AG09319 (cell line): ENCODE measurements around the gene CREBBP.

Experiments
- DNase-seq: peaks from one replicate; pipeline ENCODE4 v3.0.0-alpha.2; 2010; ENCODE audit warnings: low read depth; ENCODE audit errors: extremely low read depth
- CTCF ChIP-seq: IDR thresholded peaks from 2 replicates; pipeline ENCODE4 v1.5.1; 2011; ENCODE audit warnings: low read depth, mild to moderate bottlenecking, inconsistent platforms, low read length, moderate library complexity

Gene CREBBP

DNA sequence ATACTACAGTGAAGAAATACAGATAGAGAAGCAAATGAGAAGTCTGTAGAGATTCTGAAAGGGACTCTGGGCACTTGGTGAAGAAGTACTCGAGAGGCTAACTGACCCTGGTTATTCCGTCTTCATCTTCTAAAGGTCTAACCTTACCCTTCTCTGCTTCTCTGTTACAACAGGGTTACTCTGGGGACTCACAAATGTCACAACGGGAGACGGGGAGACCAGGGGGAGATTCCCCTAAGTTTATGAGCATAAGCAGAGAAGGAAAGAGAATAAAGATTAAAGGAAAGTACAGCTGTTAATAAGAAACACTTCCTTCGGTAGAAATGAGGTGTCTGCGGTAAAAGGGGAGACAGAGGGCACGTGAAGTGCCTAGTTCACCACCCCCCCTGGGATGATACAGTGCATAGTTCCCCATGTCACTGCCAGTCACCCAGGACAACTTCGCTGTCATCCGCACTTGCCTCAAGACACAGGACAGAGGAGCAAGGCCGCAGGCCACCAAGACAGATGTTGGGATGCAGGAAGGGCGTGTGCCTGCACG lies 88.0 kb downstream of the CREBBP start:
- DNase-seq, result no peak
- TF ChIP-seq CTCF, result no peak

- TF ChIP-seq CTCF, result no peak
- DNase-seq, result no peak
Measured at GRCh38 chr16:3791701-3792100, 88.8 kb downstream of the CREBBP start.

DNA sequence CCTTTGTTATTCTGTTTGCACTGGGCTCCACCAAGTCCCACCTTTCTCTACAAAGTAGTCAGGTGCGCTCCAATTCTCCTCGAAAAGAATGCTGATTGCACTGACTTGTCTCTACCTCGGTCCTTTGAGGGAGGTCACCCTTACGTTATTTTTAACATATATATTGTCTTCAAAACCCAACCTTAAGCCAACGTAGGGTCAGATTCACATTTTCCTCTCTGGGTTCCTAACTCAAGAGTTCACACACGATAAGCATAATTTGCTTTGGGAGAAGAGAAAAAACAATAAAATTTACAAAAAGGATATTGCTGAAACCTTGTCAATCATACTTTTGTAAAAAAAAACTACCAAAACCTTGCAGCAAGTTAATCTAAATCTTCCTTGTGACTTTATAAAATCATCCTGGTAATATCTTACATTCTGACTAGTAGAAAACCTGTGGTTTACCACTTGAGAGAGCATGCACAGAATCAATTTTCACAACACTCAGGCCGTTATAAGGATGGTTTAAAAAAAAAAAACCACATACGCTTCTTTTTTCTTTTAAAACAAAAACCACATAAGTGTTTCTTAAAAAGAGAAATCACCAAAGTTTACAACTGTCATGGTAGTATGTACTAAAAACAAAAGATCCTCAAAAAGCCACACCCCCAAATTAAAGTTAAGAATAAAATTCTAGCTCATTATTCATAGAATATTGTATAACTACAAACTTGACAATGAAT lies 91.0 kb downstream of the CREBBP start:
- no peak for TF ChIP-seq CTCF
- no peak for DNase-seq

GRCh38 chr16:3788711-3789374 lies 91.7 kb downstream of the CREBBP start:
- no peak for TF ChIP-seq CTCF
- no peak for DNase-seq

DNA sequence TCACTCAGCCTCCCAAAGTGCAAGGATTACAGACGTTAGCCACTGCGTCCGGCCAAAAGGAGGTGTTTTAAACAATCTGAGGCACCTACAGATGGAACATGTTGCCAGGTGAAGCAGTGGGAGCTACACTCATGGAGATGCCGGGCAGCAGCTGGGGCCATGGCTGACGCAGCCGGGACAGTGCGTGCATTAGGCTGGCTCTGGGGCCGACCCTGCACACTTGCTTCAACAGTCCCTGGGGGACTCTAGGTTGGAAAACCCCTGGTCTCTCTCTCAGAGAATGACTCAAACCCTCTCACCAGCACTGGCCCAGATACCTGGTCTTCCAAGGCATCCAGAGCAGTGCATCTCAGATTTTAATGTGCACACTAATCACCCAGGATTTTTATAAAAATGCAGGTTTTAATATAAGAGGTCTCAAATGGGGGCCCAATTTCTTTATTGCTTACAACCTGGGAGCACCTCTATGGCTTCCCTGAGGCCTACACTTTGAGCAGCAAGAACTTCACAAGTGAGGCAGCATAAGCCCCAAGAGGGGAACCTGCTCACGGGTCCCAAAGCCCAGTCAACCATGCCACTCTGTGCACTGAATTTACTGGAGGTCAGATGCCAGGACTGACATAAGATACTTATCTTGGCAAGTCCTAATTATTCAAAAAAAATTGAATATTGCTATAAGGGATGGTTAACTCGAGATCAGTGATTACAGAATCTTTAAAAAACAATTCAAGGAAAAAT lies 92.4 kb downstream of the CREBBP start:
- no peak for DNase-seq
- no peak for TF ChIP-seq CTCF

DNA sequence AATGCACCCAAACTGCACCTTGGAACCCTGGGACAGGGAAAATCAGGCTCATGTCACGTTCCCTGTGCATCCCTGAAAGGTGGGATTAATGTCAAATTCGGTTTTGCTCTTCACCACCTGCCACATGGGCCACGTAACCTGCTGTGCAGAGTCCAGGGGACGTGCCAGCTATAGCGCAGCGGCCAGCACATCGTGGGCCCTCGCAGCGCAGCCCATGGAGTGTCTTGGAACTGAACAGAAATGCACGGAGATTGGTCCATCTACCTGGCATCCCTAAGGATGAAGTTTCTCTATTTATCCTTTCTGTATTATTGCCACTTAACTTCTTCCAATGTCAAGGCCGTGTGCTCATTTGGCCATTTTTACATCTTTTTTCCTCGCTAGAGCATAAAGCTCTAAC lies 95.1 kb downstream of the CREBBP start:
- no peak for TF ChIP-seq CTCF
- no peak for DNase-seq

GRCh38 chr16:3783516-3783915 lies 97.0 kb downstream of the CREBBP start:
- DNase-seq, result no peak
- no peak for TF ChIP-seq CTCF
